ENCODE measurements around the gene MAPK1.

- TF ChIP-seq CTCF (IDR thresholded peaks at IDR 0.05) (no peak), POLR2A (IDR thresholded peaks at IDR 0.05) (no peak)
Observed at GRCh38 chr22:21711851-21712250, 155.6 kb downstream of the MAPK1 start.

All from heart left ventricle (tissue), 13 donors.